ENCODE results near the gene ADAMTS17.

Gene ADAMTS17

GRCh38 chr15:100059094-100059493 is 282.7 kb downstream of the ADAMTS17 start:
- no peak for TF ChIP-seq CTCF (conservative IDR thresholded peaks at IDR 0.05; ENCODE audit: low read length)
- no peak overlapping the region for H3K4me3 ChIP-seq (ENCODE audit: low read length)
- no peak for DNase-seq (ENCODE audit: low read depth)

GRCh38 chr15:100058458-100058857 is 283.3 kb downstream of the ADAMTS17 start:
- no peak for TF ChIP-seq CTCF (conservative IDR thresholded peaks at IDR 0.05; ENCODE audit: low read length)
- DNase-seq (ENCODE audit: low read depth) = no peak
- H3K4me3 ChIP-seq (ENCODE audit: low read length) = no peak overlapping the region

DNA sequence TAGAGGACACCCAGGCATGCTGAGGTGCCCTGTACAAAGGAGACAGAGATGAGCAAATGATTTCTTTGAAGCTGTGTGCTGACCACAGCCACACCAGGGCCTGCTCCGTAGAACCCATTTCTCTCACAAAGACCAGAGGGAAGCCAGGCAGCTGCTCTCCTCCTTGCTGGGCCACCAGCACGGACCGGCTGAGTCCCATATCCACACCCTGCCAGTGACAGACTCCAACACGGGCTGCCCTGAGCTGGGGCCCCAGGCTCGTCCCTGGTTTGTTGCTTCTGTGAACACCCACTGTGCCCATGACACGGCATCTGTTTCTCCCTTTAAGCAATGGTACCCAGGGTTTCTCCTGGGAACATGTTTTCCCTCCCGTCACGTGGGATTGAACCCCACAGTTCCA is 284.5 kb downstream of the ADAMTS17 start:
- no peak overlapping the region for H3K4me3 ChIP-seq (ENCODE audit: low read length)
- DNase-seq (ENCODE audit: low read depth) = no peak
- TF ChIP-seq CTCF (conservative IDR thresholded peaks at IDR 0.05; ENCODE audit: low read length) = no peak

DNA sequence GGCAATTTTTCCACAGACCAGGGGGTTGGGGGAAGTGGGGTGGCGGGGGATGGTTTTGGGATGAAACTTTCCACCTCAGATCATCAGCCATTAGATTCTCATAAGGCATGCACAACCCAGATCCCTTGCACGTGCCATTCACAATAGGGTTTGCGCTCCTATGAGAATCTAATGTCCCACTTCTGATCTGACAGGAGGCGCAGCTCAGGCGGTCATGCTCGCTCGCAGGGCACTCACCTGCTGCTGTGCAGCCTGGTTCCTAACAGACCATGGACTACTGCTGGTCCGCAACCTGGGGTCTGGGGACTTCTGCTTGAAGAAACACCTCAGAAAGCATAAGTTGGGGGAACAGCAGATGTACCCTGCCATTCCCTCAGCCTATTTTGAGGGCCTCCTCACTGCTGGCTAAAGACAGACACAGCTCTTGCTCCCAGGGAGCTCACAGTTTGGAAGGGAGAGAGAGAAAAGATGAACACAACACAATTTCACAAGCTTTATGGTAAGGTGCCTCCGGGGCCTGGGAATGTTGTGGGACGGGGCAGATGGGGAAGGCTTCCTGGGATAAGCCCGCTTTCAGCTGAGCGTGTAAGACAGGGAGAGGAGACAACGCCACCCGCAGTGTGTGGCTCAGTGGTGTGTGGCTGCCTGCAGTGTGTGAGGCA is 285.2 kb downstream of the ADAMTS17 start:
- TF ChIP-seq CTCF (conservative IDR thresholded peaks at IDR 0.05; ENCODE audit: low read length) = no peak
- H3K4me3 ChIP-seq (ENCODE audit: low read length) = no peak overlapping the region
- no peak for DNase-seq (ENCODE audit: low read depth)

- no peak for TF ChIP-seq CTCF (conservative IDR thresholded peaks at IDR 0.05; ENCODE audit: low read length)
- no peak for DNase-seq (ENCODE audit: low read depth)
- H3K4me3 ChIP-seq (ENCODE audit: low read length) = no peak overlapping the region
Observed at GRCh38 chr15:100055821-100056220, 286.0 kb downstream of the ADAMTS17 start.

DNA sequence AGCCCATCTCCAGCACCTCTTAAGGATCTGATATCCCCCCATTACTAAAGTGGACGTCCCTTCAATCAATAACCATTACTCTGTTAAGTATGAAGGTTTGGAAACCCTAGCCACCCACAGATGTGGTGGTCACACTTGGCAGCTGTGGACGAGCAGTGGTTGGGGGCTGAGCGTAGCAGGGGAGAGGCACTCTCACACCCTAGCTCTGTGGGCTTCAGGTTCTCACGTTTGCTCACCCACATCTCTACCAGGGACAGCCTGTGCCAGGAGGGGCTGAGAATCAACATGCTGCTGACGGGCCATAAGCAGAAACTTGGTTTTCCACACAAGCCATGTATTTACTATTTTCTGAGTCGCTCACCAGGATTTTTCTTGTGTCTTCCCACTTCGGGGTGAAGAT is 287.2 kb downstream of the ADAMTS17 start:
- H3K4me3 ChIP-seq (ENCODE audit: low read length) = no peak overlapping the region
- TF ChIP-seq CTCF (conservative IDR thresholded peaks at IDR 0.05; ENCODE audit: low read length) = no peak
- DNase-seq (ENCODE audit: low read depth) = no peak

GRCh38 chr15:100053474-100054121 is 288.2 kb downstream of the ADAMTS17 start:
- DNase-seq (ENCODE audit: low read depth) = no peak
- TF ChIP-seq CTCF (conservative IDR thresholded peaks at IDR 0.05; ENCODE audit: low read length) = no peak
- no peak overlapping the region for H3K4me3 ChIP-seq (ENCODE audit: low read length)
